Mucosa of rectum (tissue), 2 donors: ENCODE measurements around the gene CHRNB1.

Experiments
- H3K27ac ChIP-seq, 2 donors: one replicate each; pipeline ENCODE4 v1.7.0; 2013; ENCODE audit warnings: inconsistent platforms in 2 of 2, low read depth in 2 of 2, low read length in 2 of 2
- H3K27me3 ChIP-seq, 2 donors: one replicate each; pipeline ENCODE4 v1.7.0; 2013; ENCODE audit warnings: low read length in 2 of 2; ENCODE audit not compliant: control insufficient read depth in 2 of 2, insufficient read depth in 2 of 2
- H3K36me3 ChIP-seq, 2 donors: one replicate each; pipeline ENCODE4 v1.7.0; 2013; ENCODE audit warnings: low read length in 2 of 2; ENCODE audit not compliant: control insufficient read depth in 2 of 2, insufficient read depth in 2 of 2
- H3K4me1 ChIP-seq, 2 donors: one replicate each; pipeline ENCODE4 v1.7.0; 2013; ENCODE audit warnings: low read length in 2 of 2, mild to moderate bottlenecking in 1 of 2; ENCODE audit not compliant: control insufficient read depth in 2 of 2, insufficient read depth in 2 of 2
- H3K4me3 ChIP-seq, 2 donors: one replicate each; pipeline ENCODE4 v1.7.0; 2013; ENCODE audit warnings: low read length in 2 of 2
- H3K9ac ChIP-seq, 2 donors: one replicate each; pipeline ENCODE4 v1.7.0; 2013; ENCODE audit warnings: low read length in 2 of 2, low read depth in 1 of 2, mild to moderate bottlenecking in 1 of 2
- H3K9me3 ChIP-seq, 2 donors: one replicate each; pipeline ENCODE4 v1.7.0; 2013; ENCODE audit warnings: low read length in 2 of 2; ENCODE audit not compliant: control insufficient read depth in 2 of 2
- donor health status: healthy.
- donor health status: Normal muscosa, but diverticular disease.

The CHRNB1 gene

GRCh38 chr17:7444682-7445618 lies at the start of gene CHRNB1:
TSS of gene CHRNB1 (plus strand) at chr17:7445061. CDS start at chr17:7445128, 67 bp downstream.
- Histone ChIP-seq H3K36me3 (no peaks in the 10 kb centered on the region), H3K9me3 (no peaks in the 10 kb centered on the region), H3K9ac (peak within 1 kb of the TSS; percentile 6 to 41), H3K4me1 (peaks cover 14 to 15% of the 10 kb centered on the region in 2 donors), H3K27ac (peak within 1 kb of the TSS; percentile 45 to 67), H3K27me3 (peaks cover 23 to 24% of the 10 kb centered on the region in 2 donors), H3K4me3 (peak within 1 kb of the TSS; percentile 53 to 64)

- H3K9ac ChIP-seq = no peak overlapping the region
- H3K27me3 ChIP-seq = no peaks in the 10 kb centered on the region
- H3K4me1 ChIP-seq = peaks cover 11 to 13% of the 10 kb centered on the region in 2 donors
- no peak overlapping the region for H3K4me3 ChIP-seq
- no peak overlapping the region for H3K27ac ChIP-seq
- H3K36me3 ChIP-seq = no peaks in the 10 kb centered on the region
- no peaks in the 10 kb centered on the region for H3K9me3 ChIP-seq
These were observed 48.7 kb upstream of the CHRNB1 start for GRCh38 chr17:7396147-7396546.

DNA sequence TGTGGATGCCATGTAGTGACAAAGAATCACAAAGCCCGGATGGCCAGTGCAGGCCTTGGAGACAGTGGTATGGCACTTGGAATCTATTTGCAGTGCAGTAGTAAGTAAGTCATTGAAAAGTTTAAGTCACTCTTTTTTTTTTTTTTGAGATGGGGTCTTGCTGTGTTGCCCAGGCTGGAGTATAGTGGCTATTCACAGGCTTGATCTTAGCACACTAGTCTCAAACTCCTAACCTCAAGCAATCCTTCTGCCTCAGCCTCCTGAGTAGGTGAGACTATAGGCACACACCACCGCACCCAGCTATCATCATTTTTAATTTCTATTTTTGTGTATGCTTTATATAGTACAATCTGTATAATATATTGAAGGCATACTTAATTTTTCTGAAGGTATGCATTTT lies 46.2 kb upstream of the CHRNB1 start:
- H3K36me3 ChIP-seq = no peaks in the 10 kb centered on the region
- no peak overlapping the region for H3K27ac ChIP-seq
- no peaks in the 10 kb centered on the region for H3K27me3 ChIP-seq
- H3K9me3 ChIP-seq = no peaks in the 10 kb centered on the region
- no peak overlapping the region for H3K9ac ChIP-seq
- H3K4me3 ChIP-seq = no peak overlapping the region
- H3K4me1 ChIP-seq = peaks cover 13 to 18% of the 10 kb centered on the region in 2 donors

- Histone ChIP-seq H3K9me3 (no peaks in the 10 kb centered on the region), H3K27ac (peak overlapping the region; percentile 92), H3K4me3 (peak overlapping the region; percentile 82 to 91), H3K27me3 (peaks cover 0 to 12% of the 10 kb centered on the region in 2 donors), H3K4me1 (peaks cover 6 to 7% of the 10 kb centered on the region in 2 donors), H3K36me3 (no peaks in the 10 kb centered on the region), H3K9ac (peak overlapping the region; percentile 43 to 77)
These were observed 41.7 kb upstream of the CHRNB1 start for GRCh38 chr17:7403043-7403726.

- Histone ChIP-seq H3K27ac (peak overlapping the region; percentile 92), H3K27me3 (peaks cover 0 to 12% of the 10 kb centered on the region in 2 donors), H3K9ac (peak overlapping the region; percentile 43 to 77), H3K9me3 (no peaks in the 10 kb centered on the region), H3K4me1 (peaks cover 6 to 7% of the 10 kb centered on the region in 2 donors), H3K4me3 (peak overlapping the region; percentile 82 to 91), H3K36me3 (no peaks in the 10 kb centered on the region)
These were observed 41.2 kb upstream of the CHRNB1 start for GRCh38 chr17:7403727-7403976.

DNA sequence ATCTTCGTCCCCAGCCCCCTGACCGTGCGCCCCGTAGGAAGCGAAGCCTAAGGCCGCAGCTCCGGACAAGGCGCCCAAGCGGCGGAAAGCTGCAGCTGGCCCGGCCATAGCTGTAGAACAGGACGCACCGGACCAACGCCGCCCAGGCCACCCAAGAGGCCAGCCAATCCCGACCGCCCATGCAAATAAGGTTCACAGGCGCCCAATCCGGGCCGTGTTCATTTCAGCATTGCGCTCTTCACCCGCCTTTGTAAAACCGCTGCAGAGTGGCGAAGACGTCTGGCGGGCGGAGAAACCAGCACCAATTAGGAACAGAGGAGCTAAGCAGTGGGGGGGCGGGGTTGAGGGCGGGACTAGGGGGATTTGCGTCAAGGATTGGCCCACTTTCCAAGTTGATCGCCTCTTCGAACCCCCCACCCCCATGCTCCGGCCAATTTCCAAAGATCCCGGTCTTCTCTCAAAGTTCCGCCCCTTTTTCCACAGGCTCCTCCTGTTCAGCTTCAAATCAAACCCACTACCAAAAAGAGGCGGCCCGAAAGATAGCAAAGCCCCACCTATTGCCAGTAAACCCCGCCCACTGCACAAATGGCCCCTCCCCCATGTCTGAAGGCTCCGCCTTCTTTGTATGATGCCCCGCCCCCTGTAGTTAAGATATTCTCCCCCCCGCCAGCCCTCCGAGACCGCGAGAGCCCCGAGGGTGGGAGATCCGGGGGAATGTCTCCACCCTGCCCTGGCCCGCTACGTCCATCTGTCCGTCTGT lies 40.7 kb upstream of the CHRNB1 start, which contains the start of gene TMEM256:
TMEM256 (minus strand) TSS at position 121 of the 760 bp plus-strand sequence; CDS start at position 108, 13 bp downstream.
- Histone ChIP-seq H3K36me3 (no peaks in the 10 kb centered on the region), H3K27me3 (peaks cover 0 to 12% of the 10 kb centered on the region in 2 donors), H3K9me3 (no peaks in the 10 kb centered on the region), H3K4me1 (peaks cover 6 to 7% of the 10 kb centered on the region in 2 donors), H3K9ac (peak within 1 kb of the TSS; percentile 52 to 77), H3K4me3 (peak within 1 kb of the TSS; percentile 82 to 91), H3K27ac (peak within 1 kb of the TSS; percentile 92)

GRCh38 chr17:7404737-7405349 lies 40.0 kb upstream of the CHRNB1 start:
- peak overlapping the region; percentile 82 to 91 for H3K4me3 ChIP-seq
- peak overlapping the region; percentile 66 to 92 for H3K27ac ChIP-seq
- peaks cover 0 to 12% of the 10 kb centered on the region in 2 donors for H3K27me3 ChIP-seq
- H3K36me3 ChIP-seq = no peaks in the 10 kb centered on the region
- peak overlapping the region; percentile 28 to 52 for H3K9ac ChIP-seq
- H3K4me1 ChIP-seq = peaks cover 6 to 7% of the 10 kb centered on the region in 2 donors
- H3K9me3 ChIP-seq = no peaks in the 10 kb centered on the region

DNA sequence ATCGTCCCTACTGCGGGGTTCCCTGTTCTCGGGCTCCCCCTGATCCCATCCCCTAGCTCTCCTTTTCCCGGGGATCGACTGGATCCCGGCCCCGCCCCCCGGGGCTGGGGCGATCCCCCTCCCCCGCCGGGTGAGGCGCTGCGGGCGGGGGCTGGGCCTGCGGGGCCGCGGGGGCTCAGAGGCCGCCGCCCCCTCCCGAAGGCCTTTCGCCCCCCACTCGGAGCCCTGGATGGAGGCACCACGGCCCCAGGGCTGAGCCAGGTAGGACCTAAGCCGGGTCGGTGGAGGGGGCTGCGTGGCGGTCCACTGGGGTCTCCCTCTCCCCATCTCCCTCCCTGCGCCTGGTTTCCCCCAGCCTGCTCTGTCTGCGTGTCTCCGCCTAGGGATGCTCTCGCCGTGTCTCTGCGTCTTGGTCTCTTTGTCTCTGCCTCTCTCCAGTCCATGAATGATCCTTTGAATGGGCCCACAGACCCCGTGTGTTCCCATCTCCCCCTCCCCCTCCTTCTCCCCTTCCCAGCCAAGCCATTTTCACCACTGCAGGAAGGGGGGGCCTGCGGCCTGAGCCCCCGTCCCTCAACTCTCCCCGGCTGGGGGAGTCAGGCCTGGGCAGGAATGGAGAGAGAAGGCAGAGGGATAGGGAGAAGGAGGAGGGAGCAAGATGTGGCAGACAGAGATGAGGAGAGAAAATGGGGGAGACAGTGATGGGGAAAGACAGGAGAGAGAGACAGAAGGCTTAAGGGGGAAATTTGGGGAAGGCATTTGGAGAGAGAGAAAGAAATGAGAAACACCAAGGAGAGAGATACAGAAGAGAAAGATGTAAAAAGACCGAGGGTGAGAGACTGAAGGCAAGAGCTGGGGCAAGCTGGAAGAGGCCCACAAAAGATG lies 39.3 kb upstream of the CHRNB1 start:
- Histone ChIP-seq H3K9me3 (no peaks in the 10 kb centered on the region), H3K9ac (peak overlapping the region; percentile 28 to 52), H3K36me3 (no peaks in the 10 kb centered on the region), H3K4me3 (peak overlapping the region; percentile 63 to 82), H3K27me3 (peaks cover 0 to 12% of the 10 kb centered on the region in 2 donors), H3K27ac (peak overlapping the region in 1 of 2 donors; percentile 92), H3K4me1 (peaks cover 6 to 7% of the 10 kb centered on the region in 2 donors)
